DMS53 treated with DMSO at 0.1 percent for 48 hours (cell line): ENCODE data around the gene TRAPPC3L.
A peak's percentile ranks its signal among the peaks of the same experiment; 100 is the strongest.

Experiments
- DNase-seq: peaks from one replicate; lab custom pipeline; 2025; ENCODE audit not compliant: unreplicated experiment; lab: John Stamatoyannopoulos, UW

The TRAPPC3L gene

DNA sequence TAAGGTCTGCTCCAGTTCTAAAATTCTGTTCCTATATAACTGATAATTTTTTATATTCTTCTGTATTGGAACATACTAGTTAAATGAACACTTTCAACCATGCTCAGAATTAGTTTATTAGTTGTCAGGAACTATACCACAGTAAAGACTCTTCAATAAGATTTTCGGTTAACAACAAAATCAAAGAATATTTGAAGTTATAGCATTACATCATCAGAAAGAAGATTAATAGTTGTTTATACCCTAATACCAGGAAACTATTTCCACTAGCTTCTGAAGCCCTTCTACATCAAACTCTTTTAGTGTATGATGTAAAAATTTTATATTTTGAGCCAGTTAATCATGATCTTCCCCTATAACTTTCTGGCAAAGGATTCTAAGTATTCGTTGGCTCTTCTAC lies 14.6 kb upstream of the TRAPPC3L start:
- no peak for DNase-seq

GRCh38 chr6:116557893-116558292 lies 12.4 kb upstream of the TRAPPC3L start:
- DNase-seq, result peak; percentile 44

DNA sequence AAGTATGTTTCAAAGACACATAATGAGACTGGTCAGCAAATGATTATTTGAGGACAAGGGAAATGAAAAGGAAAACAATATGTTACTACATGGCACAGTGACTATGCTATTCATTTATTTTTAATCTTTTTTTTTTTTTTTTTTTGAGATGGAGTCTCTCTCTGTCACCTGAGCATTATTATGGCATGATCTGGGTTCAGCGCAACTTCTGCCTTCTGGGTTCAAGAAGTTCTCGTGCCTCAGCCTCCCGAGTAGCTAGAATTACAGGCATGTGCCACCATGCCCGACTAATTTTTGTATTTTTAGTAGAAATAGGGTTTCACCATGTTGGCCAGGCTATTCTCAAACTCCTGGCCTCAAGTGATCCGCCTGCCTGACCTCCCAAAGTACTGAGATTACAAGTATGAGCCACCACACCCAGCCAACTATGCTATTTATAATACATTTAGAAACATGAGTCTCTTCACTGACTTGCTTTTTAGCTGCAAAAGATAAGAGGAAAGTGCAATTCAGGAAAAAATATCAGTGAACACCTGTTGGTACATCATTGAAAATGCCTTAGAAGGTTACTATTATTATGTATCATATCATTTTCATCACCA lies 11.4 kb upstream of the TRAPPC3L start:
- no peak for DNase-seq

DNA sequence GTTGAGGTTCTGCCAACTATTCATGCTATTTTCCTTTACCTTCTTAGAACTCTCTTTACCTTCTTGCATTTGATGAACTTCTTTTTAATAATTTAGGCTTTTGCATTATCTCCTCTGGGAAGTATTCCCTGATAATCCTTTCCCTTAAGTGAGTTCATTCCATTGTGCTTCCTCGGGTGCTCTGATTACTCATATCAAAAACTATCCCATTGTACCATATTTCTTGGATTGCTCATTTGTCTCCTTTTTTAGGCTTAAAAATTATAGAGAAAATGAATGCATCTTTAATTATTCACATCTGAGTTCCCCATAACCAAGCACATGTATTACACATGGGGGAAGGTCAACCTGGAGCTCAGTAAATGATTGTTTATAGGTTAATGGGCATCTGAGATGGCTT lies 10.6 kb upstream of the TRAPPC3L start:
- DNase-seq, result no peak

GRCh38 chr6:116553451-116553850 lies 8.0 kb upstream of the TRAPPC3L start, which contains the start of gene CALHM4:
Gene CALHM4 (plus strand): TSS chr6:116553751. CDS start chr6:116553794, 43 bp downstream.
- no peak for DNase-seq

DNA sequence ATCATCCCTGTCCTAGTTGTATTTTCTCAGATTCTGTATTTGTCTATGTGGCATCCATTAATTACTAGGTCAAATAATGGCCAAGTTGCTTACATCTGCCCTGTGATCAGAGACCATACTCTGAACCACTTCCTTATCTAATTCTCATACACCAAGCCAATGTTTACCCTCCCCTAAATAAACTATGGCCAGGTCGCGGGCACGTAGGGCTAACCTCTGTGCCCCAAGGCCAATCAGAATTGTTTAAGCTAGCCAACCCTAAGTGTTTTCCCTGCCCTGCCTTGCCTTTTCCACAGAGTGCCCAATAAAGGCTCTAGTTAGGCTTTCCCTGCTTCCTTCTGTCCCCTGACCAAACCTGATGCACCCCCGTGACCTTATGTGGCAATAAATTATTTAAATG lies 5.3 kb upstream of the TRAPPC3L start:
- DNase-seq, result no peak

DNA sequence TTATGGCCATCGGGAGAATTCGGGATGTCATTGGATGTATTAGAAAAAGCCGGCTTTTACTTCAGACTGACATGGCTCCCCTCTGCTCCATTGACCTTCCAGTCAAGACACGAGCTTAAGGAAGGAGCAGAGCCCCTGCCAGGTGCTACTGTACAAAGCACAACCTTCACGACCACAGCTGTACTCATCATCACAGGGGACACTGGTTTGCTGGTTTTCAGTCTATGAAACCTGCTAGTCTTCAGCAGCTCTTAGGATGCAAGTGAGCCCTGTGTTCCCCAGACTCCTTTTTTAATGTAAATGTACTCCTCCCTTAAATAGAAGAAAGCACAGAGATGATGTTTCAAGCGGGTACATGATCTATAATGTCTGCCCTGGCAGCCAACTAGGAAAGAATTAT lies 1.9 kb upstream of the TRAPPC3L start:
- DNase-seq, result no peak

DNA sequence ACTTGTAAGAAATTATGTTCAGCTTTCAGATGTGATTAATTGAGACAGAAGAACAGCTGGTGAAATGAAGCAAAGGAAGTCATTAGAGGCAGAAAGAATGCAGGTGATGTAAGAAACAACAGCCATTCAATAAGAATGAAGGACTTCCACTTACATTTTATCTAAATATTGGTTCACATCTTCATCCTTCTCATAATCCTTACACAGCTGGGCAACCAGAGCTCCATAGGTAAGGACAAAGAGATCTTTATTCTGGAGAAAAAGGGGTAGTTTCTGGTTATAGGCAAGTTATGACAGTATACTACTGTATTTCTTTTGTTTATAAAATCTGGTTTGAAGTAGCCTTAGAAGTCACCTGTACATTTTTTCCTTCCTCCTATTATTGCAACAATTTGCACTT lies 2.3 kb downstream of the TRAPPC3L start:
- DNase-seq, result no peak

DNA sequence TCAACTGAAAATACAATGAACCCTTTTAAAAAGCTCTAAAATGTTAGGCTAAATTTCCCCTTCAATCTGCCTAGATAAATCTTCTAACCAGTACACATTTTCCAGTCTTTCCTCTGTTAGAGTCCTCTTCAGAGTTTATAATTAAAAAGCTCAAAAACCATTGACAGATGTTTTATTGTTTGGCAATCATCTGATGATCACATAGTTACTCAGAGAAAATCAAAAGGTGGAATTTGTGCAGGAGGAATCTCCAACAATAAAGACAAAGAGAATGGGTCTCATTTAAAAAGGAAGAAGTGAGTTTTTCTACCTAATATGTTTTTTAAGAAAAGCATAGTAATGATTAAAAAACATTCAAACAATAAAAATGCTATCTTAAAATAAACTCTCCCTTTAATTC lies 3.1 kb downstream of the TRAPPC3L start:
- no peak for DNase-seq

DNA sequence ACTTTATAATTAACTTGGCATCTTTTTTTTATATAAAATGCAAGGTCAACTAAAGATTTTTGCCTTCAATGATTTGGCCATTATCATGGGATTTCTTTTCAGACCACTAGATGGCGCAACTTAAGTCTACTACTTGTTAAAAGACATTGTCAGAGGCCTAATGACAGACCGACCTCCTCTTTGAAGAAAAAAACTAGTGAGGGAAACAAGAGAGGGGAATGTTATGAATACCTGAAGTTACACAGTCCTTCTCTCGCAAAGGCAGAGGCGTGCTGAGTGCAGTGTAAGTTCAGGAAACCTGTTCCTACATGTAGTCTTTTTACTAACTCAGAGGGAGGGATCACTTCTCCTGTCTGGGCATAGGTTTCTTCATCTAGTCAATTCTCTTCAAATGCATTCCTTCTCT lies 9.3 kb downstream of the TRAPPC3L start:
- peak; percentile 24 for DNase-seq

DNA sequence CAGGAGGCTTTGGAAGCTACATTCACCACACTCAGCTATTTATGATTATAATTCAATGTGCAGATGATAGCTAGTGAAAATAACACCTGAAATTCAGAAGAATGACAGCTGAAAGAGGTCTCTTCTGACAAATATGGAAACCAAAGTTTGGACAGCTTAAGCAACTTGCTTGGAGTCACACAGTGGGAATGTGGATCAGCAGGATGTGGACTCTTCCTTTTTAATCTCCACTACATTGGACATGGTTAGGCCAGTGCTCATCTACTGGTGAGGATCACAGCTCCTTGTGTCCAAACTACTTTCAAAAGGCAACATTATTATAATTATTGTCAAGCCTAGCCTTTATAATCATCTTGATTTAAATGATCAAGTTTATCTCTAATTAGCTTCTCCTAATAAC lies 10.4 kb downstream of the TRAPPC3L start:
- DNase-seq, result no peak

DNA sequence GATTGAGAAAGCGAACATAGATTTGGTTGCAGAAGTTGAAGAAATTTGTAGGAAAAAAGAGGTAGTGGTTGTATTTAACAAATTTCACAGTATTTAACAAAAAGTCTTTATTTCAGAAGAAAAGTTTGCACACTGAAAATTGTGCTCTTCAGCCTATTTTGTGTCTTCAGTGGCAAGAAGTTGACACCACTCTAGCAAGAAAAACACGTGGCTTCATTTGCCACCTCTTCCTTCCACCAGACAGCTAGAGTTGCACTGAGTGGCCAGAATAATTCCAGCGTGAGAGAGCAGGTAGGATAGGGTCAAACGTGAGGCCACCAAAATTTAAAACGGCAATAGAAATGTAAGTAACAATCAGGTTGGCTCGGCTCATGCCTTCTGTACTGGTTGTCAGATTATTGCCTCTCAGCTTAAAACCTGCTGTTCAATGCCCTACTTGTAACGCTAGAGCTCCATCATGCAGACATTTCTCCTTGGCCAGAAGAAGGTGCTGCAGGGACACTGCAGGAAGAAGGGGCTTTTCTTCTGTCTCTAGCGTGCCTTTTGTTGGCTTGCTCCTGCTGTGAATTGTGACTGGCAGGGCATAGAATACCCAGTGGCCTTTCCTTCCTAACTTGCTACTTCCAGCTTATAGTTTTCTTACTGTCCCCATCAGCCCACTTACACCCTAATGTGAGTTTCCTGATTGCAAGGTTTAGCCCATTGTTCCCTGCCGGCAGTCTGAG lies 12.1 kb downstream of the TRAPPC3L start:
- no peak for DNase-seq

GRCh38 chr6:116531675-116532570 lies 13.6 kb downstream of the TRAPPC3L start:
- peak; percentile 23 for DNase-seq

GRCh38 chr6:116530436-116530835 lies 15.0 kb downstream of the TRAPPC3L start:
- peak; percentile 80 for DNase-seq

- no peak for DNase-seq
These were observed 15.8 kb downstream of the TRAPPC3L start for GRCh38 chr6:116529466-116530290.

- no peak for DNase-seq
These were observed 16.7 kb downstream of the TRAPPC3L start for GRCh38 chr6:116528780-116529179.

DNA sequence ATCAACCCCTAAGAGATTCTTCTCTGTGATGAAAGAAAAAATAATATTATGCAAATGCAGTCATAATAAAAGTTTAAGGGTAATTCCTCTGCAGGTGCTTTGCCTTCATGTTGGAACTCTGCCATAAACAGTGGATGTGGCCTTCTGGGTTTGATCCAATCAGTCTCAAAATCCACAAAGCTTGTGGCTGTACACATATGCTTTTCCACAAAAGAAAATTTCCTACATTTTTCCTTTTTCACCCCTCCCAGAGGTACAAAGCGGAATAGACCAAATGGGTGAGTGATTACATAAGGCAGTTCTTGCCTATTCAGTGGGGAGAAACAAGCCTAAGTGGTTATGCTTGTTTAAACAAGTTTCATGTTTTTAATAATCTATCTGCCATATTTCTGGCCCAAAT lies 17.4 kb downstream of the TRAPPC3L start:
- DNase-seq, result no peak

DNA sequence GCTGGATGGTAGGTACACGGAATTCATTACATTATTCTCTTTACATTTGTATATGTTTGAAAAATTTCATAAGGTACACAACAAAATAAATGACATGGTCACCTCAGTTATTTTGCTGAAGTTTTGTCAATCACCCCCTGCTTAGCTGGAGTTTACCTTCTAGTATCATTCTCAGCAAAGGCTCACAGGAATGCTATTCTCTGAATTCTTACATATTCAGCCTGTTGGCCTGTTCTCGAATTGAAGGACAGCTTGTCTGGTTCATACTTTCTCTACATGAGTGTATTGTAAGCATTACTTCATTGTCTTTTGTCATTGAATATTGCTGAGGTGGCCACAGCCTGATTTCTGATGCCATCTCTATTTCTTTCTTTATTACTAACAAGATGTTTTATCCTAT lies 21.2 kb downstream of the TRAPPC3L start:
- DNase-seq, result no peak

GRCh38 chr6:116522896-116523295 lies 22.6 kb downstream of the TRAPPC3L start:
- no peak for DNase-seq

DNA sequence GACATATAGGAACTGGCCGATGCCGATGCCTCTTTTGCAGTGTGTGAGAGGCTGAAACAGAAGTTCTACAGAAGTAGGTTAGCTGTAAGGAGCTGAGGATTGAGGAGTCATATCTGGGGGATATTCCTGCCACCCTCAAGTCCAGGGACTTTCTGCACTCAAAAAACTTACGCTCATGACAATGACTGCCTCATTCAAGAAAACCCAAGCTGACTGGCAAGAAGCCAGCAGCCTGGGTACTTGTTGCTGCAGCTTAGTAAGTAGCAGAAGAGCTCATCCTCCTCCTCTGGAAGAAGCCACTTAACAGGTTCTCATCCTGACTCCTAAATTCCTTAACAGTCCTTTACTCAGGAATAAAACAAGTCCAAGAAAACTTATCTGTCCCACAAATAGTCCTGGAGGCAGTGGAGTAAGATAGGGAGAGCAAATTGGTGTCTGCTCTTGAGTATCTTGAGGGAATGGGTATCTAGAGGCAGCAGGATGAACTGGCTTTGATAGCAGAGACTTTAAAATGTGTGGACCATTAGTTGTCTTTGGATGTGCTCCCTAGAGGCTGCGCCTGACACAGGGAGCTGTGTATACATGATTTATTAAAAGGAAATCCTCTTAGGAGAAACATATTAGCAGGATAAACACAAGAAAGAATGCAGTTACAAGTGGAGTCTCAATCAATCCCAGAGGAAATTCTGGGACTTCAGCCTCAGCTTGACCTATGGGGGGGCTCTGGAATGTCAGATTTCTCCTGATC lies 26.7 kb downstream of the TRAPPC3L start:
- no peak for DNase-seq
